Left colon (tissue), 2 donors: ENCODE measurements around the gene CLK1. TPM values are rescaled to one million over a fixed set of nuclear protein-coding genes. Genes with fewer than 3 reads are reported as not detected.
A peak's percentile ranks its signal among the peaks of the same experiment; 100 is the strongest.
"Not testable (repeated sequence)": the region's sequence is repeated elsewhere in the genome, so short reads cannot be mapped to it uniquely, and the experiment has no call there.

Experiments used
- ATAC-seq: fragments of 200-7000 bp; cut with Tn5 transposase; one replicate; pipeline ENCODE4 v1.9.1; 2020; ENCODE audit warnings: mild to moderate bottlenecking, moderate library complexity
- DNase-seq, 2 donors: peaks; one replicate each; pipeline ENCODE4 v3.0.0-alpha.2; 2020
- intact Hi-C, 2 donors: fragments of 100-400 bp; cut with DNase I in 1 of 2; cut with micrococcal nuclease in 1 of 2; formaldehyde crosslinking; loops; one replicate each; pipeline versions ENCODE4 v1.11.2 to v1.14.0; 2022; cut with DNase I, micrococcal nuclease
- long read RNA-seq: library from polyadenylated mRNA; unstranded; transcript quantifications from one replicate; pipeline ENCODE4 v2.0.0, GENCODE V29; 2021
- total RNA-seq, 2 donors: library from RNA; stranded (reverse); fragmentation: NEBNext Ultra II Directional; extraction: Animal tissue kit (Norgen Biotek cat#: 25700); gene quantifications; one replicate each; pipeline ENCODE4 v1.2.1, GENCODE V29; 2021
- donor health status: DM: no; HTN: no; CAD: no.
- donor health status: DM: yes; HTN: yes; CAD: no.

Gene CLK1
- total RNA-seq, result 10 to 100 TPM; 60.3 to 61.9 TPM
- long read RNA-seq, transcript CLK1-201 (13 exons, 1,888 nt), result major isoform, 12 of 20 reads
- long read RNA-seq, partial matches to known transcripts, result 3 of 20 reads
- long read RNA-seq, other reads (novel, unspliced or antisense), result 2 of 20 reads

DNA sequence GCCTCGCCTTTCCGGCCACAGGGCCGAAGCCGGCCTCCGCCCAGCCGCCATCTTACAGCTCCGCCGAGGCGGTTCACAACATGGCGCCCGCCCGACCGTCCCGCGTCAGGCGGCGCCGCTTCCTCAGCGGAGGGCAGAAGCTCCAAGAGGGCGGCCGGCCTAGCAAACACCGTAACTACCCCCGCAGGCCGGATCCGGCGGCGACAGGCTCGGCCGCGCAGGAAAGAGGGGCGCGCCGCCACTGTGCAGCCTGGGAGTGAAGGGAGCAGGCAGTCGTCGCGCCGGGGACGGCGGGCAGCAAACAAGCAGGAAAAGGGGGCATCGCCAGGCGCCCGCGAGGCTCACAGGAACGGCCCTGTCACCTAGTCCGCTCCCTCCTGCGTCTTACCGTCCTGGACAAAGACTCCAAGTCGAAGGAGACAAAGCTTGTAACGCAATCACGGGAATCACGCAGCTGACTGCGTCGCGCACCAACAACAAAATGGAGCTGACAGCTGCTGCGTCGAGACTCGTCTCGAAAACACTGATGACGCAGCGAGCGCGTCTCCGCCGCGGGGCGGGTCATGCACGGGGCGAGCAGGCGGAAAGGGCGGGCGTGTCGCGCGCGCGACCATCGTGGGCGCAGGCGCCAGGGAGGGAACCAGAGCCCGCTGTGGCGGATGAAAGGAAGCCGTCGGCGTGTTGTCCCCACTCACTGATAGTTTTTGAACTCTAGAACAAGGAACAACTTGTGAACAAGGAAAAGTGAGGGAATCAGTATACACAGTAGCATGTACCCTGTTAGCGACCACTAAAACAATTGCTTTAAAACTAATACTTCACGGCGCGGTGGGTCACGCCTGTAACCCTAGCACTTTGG is at the start of gene CLK1:
Gene CLK1, minus strand, starts transcription at position 483 of the 859 bp plus-strand sequence. CDS start 2,796 bp downstream, outside the sequence.
- intact Hi-C loops, result no loop called here
- ATAC-seq, result peak; percentile 85

GRCh38 chr2:200913654-200914053 is 49.2 kb upstream of the CLK1 start:
- ATAC-seq (no peak), DNase-seq (no peak)
- intact Hi-C loops, result no loop called here

More for the DNA sequence above, at the start of gene CLK1:
- DNase-seq, result peak; percentile 96 to 98

DNA sequence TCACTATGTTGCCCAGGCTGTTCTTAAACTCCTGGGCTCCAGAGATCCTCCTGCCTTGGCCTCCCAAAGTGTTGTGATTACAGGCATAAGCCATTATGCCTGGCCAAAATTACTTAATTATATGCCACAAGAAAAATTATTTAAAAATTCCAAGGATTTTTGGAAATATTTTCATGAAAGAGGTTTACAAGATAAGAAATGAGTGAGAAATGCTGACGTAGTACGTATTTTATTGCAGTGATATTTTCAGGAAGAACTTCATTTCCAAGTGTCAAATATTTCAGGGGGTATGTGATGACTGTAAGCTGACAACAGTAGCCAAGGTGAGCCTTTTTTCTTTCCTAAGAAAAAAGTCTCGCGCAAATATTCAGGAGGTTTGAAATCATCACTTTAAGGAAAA is 45.5 kb upstream of the CLK1 start:
- intact Hi-C loops, result loop anchor here in 1 of 2 donors (10.0 kb wide), 1 partner anchor 255 kb away; no protein-coding TSS in a partner anchor
- no peak for ATAC-seq
- no peak for DNase-seq

DNA sequence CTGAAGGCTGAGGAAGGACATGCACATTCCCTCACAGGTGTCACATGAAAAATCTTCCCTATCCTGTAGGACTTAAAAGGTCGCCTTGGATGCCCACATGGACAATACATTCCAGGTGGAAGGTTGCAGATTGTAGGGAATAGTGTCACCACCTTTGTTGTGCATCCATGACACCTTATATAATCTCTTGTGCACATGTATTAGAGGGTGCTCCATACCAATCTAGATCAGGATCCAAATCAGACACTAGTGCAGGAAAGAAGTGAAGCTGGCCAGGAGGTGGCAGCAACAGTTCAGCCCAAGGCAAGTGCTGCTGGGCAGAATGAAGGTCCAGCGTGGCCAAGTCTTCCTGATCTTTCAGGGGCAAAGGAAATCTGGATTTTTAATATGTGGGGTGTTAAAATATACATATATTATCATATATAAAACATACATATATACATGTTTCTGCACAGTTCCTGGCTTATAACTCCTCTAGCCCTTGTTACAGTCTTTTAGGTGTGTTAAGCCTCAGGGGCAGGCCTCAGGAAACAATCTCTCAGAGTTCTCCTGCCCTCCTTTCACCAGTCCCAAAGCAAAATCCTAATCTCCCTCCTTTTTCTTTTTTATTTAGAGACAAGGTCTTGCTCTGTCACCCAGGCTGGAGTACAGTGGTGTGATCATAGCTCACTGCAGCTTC is 41.3 kb upstream of the CLK1 start:
- intact Hi-C loops, result loop anchor here in 1 of 2 donors (10.0 kb wide), 1 partner anchor 259 kb away; no protein-coding TSS in a partner anchor
- ATAC-seq (peak; percentile 88), DNase-seq (peak; percentile 61 to 85)

DNA sequence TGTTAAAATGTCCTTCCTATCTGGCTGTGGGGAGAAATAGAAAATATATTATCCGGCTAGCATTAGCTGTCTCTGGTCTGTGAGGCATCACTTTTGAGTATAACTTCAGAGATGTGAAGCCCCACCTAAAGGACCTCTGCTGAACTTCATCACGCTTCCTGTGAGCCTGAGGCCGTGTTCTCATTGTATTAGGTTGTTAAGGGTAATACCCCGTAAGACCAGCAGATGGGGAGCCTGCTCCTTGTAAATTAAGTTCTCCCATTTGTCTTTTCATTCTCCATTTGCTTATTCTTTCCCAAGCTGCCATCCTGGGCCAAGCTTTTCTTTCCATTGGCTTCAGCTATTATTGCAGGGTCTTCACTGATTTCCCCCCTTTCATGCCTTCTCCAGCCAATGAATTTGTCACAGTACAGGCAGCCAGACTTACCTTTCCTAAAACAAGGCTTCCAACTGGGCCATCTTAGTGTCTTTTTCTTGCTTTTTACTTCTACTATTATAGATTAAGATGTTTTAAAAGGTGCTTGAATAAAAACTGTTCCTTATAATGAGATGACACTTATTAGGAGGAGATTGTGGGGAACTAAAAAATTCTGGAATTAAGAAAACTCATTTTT is 37.1 kb upstream of the CLK1 start:
- peak; percentile 52 to 71 for DNase-seq
- intact Hi-C loops, result loop anchor here (5.0 to 10.0 kb wide), 3 partner anchors 166 to 276 kb away; no protein-coding TSS in a partner anchor
- ATAC-seq, result peak; percentile 90

DNA sequence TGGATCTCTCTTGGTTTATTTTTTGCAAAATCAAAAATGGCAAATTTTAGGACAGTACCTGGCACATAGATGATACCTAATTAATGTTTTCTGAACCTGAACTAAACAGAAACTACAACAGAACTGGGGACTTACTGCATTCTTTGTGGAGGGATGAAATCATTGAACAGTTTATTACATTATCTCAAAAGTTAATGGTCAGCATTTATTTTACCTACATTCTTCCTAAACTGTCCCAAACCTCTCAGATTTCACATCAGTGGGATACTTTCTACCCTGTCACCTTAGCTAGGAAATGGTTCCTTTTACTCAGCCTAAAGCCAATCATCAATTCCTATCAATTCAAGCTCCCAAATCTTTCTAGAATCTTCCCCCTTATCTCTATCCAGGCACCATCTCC is 35.0 kb upstream of the CLK1 start:
- intact Hi-C loops, result no loop called here
- DNase-seq, result no peak
- ATAC-seq, result no peak

- ATAC-seq (peak; percentile 92), DNase-seq (peak; percentile 98)
- intact Hi-C loops, result no loop called here
Observed at GRCh38 chr2:200888704-200889625, 24.5 kb upstream of the CLK1 start, which contains the start of the genes NIF3L1 and PPIL3. Gene NIF3L1, plus strand, starts transcription at chr2:200889371. Its CDS starts 2,573 bp downstream, at chr2:200891944. Gene PPIL3, minus strand, starts transcription at chr2:200889077. Its CDS starts 1,462 bp downstream, at chr2:200887615.

DNA sequence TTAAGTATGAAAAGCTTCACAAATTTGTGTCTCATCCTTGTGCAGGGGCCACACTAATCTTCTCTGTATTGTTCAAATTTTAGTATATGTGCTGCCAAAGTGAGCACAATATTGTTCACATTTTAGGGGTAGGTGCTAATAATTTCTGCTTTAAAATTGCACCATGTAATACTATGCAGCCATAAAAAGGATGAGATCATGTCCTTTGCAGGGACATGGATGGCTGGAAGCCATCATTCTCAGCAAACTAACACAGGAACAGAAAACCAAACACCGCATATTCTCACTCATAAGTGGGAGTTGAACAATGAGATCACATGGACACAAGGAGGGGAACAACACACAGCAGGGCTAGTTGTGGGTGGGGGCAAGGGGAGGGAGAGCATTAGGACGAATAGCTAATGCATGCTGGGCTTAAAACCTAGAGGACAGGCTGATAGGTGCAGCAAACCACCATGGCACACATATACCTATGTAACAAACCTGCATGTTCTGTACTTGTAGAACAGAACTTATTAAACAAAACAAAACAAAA is 17.3 kb upstream of the CLK1 start:
- intact Hi-C loops, ATAC-seq, DNase-seq: not testable (repeated sequence)

GRCh38 chr2:200878289-200878880 is 13.9 kb upstream of the CLK1 start:
- DNase-seq (no peak), ATAC-seq (no peak)
- intact Hi-C loops, result no loop called here

GRCh38 chr2:200877443-200877842 is 13.0 kb upstream of the CLK1 start:
- intact Hi-C loops, result no loop called here

GRCh38 chr2:200873560-200873959 is 9.1 kb upstream of the CLK1 start:
- DNase-seq (no peak), ATAC-seq (no peak)
- intact Hi-C loops, result no loop called here

More at GRCh38 chr2:200877443-200877842, 13.0 kb upstream of the CLK1 start:
- ATAC-seq (no peak), DNase-seq (no peak)

DNA sequence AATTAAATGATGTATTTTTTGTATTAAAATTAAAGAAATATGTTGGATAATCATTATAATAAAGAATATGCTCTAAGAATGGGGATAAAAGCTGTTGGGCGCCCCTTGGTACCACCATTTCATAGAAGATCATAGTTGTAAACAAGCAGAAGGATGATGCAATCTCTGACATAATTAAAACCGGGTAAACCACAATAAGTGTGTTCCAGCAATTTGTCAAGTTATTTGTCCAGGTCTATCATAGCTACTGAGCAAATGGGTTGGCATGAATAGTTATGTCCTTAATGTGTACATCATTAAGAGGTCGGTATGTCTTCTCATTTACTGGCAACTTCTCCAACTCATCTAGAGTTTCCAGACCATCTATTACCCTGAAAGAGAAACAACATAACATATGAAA is 6.7 kb upstream of the CLK1 start:
- no peak for ATAC-seq
- no peak for DNase-seq

DNA sequence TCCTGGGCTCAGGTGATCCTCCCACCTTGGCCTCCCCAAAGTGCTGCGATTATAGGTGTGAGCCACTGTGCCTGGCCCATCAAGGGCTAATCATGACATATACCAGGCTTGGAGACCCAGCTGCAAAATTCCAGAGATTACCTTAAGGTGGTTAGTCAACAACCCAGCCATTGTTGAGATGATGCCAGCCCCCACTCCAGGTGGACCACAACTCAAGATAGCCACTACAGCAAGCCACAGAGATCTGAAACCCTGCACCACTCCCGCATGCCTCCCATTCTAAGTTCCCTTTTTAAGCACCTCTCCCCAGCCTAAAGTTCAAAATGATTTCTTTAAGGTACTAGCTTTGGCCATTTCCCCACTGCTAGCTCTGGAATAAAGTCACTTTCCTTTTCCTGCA is 4.6 kb upstream of the CLK1 start:
- ATAC-seq, result no peak
- intact Hi-C loops, result no loop called here

More for the DNA sequence above, 6.7 kb upstream of the CLK1 start:
- intact Hi-C loops, result no loop called here

DNA sequence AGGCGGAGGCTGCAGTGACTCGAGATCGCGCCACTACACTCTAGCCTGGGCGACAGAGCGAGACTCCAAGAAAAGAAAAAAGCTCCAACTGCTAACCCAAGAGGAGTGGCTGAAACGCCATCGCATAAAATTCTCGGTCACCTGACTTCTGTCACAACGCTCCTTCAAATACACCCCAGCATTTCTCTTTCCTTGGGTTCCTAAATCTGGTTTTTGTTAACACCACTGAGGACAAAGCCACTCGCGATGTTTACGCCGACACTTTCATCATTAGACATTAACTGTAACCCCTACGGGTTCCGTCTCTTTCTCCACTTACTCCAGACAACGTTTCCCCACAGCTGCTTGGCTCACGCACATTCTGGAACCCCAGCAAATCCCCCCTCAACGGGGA is 679 bp downstream of the CLK1 start:
- DNase-seq (no peak), ATAC-seq (peak; percentile 24)
- intact Hi-C loops, result no loop called here

More for the DNA sequence above, 4.6 kb upstream of the CLK1 start:
- no peak for DNase-seq

DNA sequence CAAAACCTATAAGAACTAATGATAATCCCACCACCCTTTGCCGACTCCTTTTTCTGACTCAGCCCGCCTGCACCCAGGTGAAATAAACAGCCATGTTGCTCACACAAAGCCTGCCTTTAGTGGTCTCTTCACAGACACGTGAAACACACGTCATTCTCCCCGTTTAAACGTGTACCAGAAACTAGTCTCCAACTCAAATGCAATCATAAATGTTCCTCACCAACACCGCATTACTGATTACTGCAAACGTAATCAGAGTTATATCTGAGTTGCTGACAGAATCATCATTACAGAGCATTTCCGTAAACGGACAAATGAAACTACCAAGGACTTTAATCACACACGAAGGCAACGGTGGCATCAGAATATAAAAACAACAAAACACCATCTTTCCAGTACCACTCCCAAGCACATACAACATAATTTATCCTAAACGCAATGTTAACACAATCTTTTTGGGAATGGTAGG is 1.9 kb downstream of the CLK1 start:
- ATAC-seq (peak; percentile 12), DNase-seq (peak; percentile 25 to 43)
- intact Hi-C loops, result no loop called here

DNA sequence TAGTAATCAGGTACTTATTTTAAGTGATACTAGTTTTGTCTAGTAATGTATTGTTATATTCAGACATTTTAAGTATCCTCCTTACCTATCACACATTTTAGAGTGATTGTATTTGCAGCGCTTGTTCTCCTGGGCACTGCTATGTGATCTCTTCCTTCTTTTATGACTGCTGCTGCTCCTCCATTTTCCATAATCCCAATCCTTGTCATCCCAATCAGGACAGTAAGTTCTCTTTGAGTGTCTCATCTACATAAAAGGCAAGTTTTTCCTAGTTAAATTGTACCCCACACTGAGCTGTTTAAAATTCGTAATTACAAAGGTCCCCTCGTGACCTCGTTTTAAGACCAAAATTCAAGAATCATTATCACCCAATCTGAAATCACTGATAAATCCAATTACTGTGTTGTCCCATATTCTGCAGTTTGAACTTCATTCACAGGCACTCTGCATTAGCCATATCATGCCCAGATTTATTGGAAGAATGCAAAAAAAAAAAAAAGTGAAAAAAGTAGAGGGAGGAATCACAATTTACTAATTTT is 2.8 kb downstream of the CLK1 start:
- intact Hi-C loops, result no loop called here
- ATAC-seq, result no peak
- DNase-seq, result no peak
